H9 (cell line): ENCODE measurements around the gene KRTAP13-1. TPM values are rescaled to one million over a fixed set of nuclear protein-coding genes. Genes with fewer than 3 reads are reported as not detected.

Experiments
- DNase-seq: peaks from one replicate; pipeline ENCODE4 v3.0.0-alpha.2; 2017
- H2AFZ ChIP-seq: one replicate; pipeline ENCODE4 v1.6.1; 2013; ENCODE audit warnings: mild to moderate bottlenecking, low read length, control low read depth, moderate library complexity
- H2AK5ac ChIP-seq: 2 replicates; pipeline ENCODE4 v1.6.1; 2013; ENCODE audit warnings: low read length, control low read depth, mixed read lengths; ENCODE audit not compliant: insufficient read length
- H2BK120ac ChIP-seq: one replicate; pipeline ENCODE4 v1.6.1; 2013; ENCODE audit warnings: low read depth, mild to moderate bottlenecking, low read length, control low read depth, inconsistent platforms; ENCODE audit not compliant: poor library complexity, severe bottlenecking
- H2BK12ac ChIP-seq: 2 replicates; pipeline ENCODE4 v1.6.1; 2013; ENCODE audit warnings: low read length, control low read depth, mixed read lengths, low read depth; ENCODE audit not compliant: insufficient read length
- H2BK15ac ChIP-seq: 2 replicates; pipeline ENCODE4 v1.6.1; 2013; ENCODE audit warnings: low read depth, low read length, control low read depth
- H2BK20ac ChIP-seq: one replicate; pipeline ENCODE4 v1.6.1; 2013; ENCODE audit warnings: low read depth, mild to moderate bottlenecking, low read length, control low read depth, inconsistent platforms; ENCODE audit not compliant: poor library complexity, severe bottlenecking
- H2BK5ac ChIP-seq: 2 replicates; pipeline ENCODE4 v1.6.1; 2013; ENCODE audit warnings: low read length, control low read depth, mixed read lengths; ENCODE audit not compliant: insufficient read length
- H3K14ac ChIP-seq: 2 replicates; pipeline ENCODE4 v1.6.1; 2013; ENCODE audit warnings: low read length, control low read depth; ENCODE audit not compliant: insufficient read depth
- H3K18ac ChIP-seq: 2 replicates; pipeline ENCODE4 v1.6.1; 2013; ENCODE audit warnings: low read depth, mild to moderate bottlenecking, mixed read lengths, low read length, control low read depth; ENCODE audit not compliant: insufficient read length
- H3K23ac ChIP-seq: 2 replicates; pipeline ENCODE4 v1.6.1; 2013; ENCODE audit warnings: low read length, control low read depth, mixed read lengths, low read depth; ENCODE audit not compliant: insufficient read length
- H3K23me2 ChIP-seq: 2 replicates; pipeline ENCODE4 v1.6.1; 2013; ENCODE audit warnings: low read depth, mild to moderate bottlenecking, mixed read lengths, low read length, control low read depth; ENCODE audit not compliant: insufficient read length, poor library complexity, severe bottlenecking
- H3K27ac ChIP-seq: 2 replicates; pipeline ENCODE4 v1.5.1; 2013; ENCODE audit warnings: low read length, control low read depth, mixed read lengths, low read depth; ENCODE audit not compliant: insufficient read length
- H3K27me3 ChIP-seq: 2 replicates; pipeline ENCODE4 v1.6.1; 2013; ENCODE audit warnings: low read length, control low read depth, inconsistent platforms; ENCODE audit not compliant: insufficient read depth
- H3K4ac ChIP-seq: 2 replicates; pipeline ENCODE4 v1.6.1; 2013; ENCODE audit warnings: low read depth, mild to moderate bottlenecking, control low read depth, inconsistent platforms, low read length, moderate library complexity
- H3K4me1 ChIP-seq: 2 replicates; pipeline ENCODE4 v1.6.1; 2013; ENCODE audit warnings: low read length, control low read depth, inconsistent platforms; ENCODE audit not compliant: insufficient read depth
- H3K4me2 ChIP-seq: 2 replicates; pipeline ENCODE4 v1.6.1; 2013; ENCODE audit warnings: low read length, control low read depth, mixed read lengths; ENCODE audit not compliant: insufficient read length, insufficient read depth
- H3K56ac ChIP-seq: 2 replicates; pipeline ENCODE4 v1.6.1; 2013; ENCODE audit warnings: low read depth, mild to moderate bottlenecking, mixed read lengths, low read length, control low read depth; ENCODE audit not compliant: insufficient read length
- H3K79me1 ChIP-seq: 2 replicates; pipeline ENCODE4 v1.6.1; 2013; ENCODE audit warnings: low read depth, mild to moderate bottlenecking, moderate library complexity, low read length, control low read depth, inconsistent platforms; ENCODE audit not compliant: insufficient read depth, poor library complexity, severe bottlenecking
- H3K79me2 ChIP-seq: 2 replicates; pipeline ENCODE4 v1.6.1; 2013; ENCODE audit warnings: low read length, control low read depth, inconsistent platforms; ENCODE audit not compliant: insufficient read depth
- H3K9ac ChIP-seq: 2 replicates; pipeline ENCODE4 v1.6.1; 2013; ENCODE audit warnings: low read length, control low read depth, mixed read lengths; ENCODE audit not compliant: insufficient read length; ENCODE audit errors: extremely low read depth
- H3K9me3 ChIP-seq: one replicate; pipeline ENCODE4 v1.6.1; 2013; ENCODE audit warnings: low read depth, low read length, inconsistent platforms; ENCODE audit not compliant: control insufficient read depth
- H3T11ph ChIP-seq: one replicate; pipeline ENCODE4 v1.6.1; 2013; ENCODE audit warnings: mild to moderate bottlenecking, low read length, control low read depth, inconsistent platforms
- H4K20me1 ChIP-seq: one replicate; pipeline ENCODE4 v1.6.1; 2013; ENCODE audit not compliant: control insufficient read depth, insufficient read length, insufficient read depth
- H4K5ac ChIP-seq: 2 replicates; pipeline ENCODE4 v1.6.1; 2013; ENCODE audit warnings: low read depth, mild to moderate bottlenecking, mixed read lengths, low read length, control low read depth; ENCODE audit not compliant: insufficient read length
- H4K8ac ChIP-seq: replicated peaks from 2 replicates; pipeline ENCODE4 v1.6.1; 2013; ENCODE audit warnings: low read length, control low read depth, mixed read lengths, low read depth; ENCODE audit not compliant: insufficient read length
- H4K91ac ChIP-seq: 2 replicates; pipeline ENCODE4 v1.6.1; 2013; ENCODE audit warnings: low read depth, mild to moderate bottlenecking, moderate library complexity, mixed read lengths, low read length, control low read depth; ENCODE audit not compliant: insufficient read length
- H3K27ac Mint-ChIP-seq, 3 experiments: 2 replicates in 2 of 3; 3 replicates in 1 of 3; pipeline ENCODE4 v1.8.0; 2020 to 2021; ENCODE audit warnings: mixed read lengths in 3 of 3, mild to moderate bottlenecking in 1 of 3, moderate library complexity in 1 of 3
- H3K27me3 Mint-ChIP-seq: 2 replicates; pipeline ENCODE4 v1.8.0; 2021; ENCODE audit warnings: low read depth, mild to moderate bottlenecking, moderate library complexity, mixed read lengths
- H3K36me3 Mint-ChIP-seq, 3 experiments: 2 replicates in 2 of 3; 3 replicates in 1 of 3; pipeline ENCODE4 v1.8.0; 2020 to 2021; ENCODE audit warnings: low read depth in 3 of 3, mixed read lengths in 3 of 3; ENCODE audit not compliant: insufficient read depth in 1 of 3
- H3K4me1 Mint-ChIP-seq, 2 experiments: 2 replicates each; pipeline ENCODE4 v1.8.0; 2020; ENCODE audit warnings: mixed read lengths in 2 of 2
- H3K4me3 Mint-ChIP-seq, 2 experiments: 2 replicates in 1 of 2; 3 replicates in 1 of 2; pipeline ENCODE4 v1.8.0; 2020 to 2021; ENCODE audit warnings: mild to moderate bottlenecking in 2 of 2, mixed read lengths in 2 of 2, moderate library complexity in 1 of 2
- H3K9me3 Mint-ChIP-seq, 2 experiments: 2 replicates in 1 of 2; 3 replicates in 1 of 2; pipeline ENCODE4 v1.8.0; 2020; ENCODE audit warnings: mild to moderate bottlenecking in 2 of 2, mixed read lengths in 2 of 2, moderate library complexity in 1 of 2
- CTCF ChIP-seq: fragments of 200-600 bp; sonication (generic); conservative IDR thresholded peaks from 3 replicates; pipeline ENCODE4 v1.8.0; 2021; ENCODE audit warnings: antibody characterized with exemption, mild to moderate bottlenecking
- WGBS: extraction: QIAGEN DNeasy Blood & Tissue Kit; methylation state at CpG from one replicate; pipeline ENCODE4 v1.1.7; 2013; ENCODE audit warnings: missing lambda C conversion rate, low lambda C conversion rate, mixed read lengths; ENCODE audit not compliant: insufficient read length; ENCODE audit errors: extremely low coverage; 5-methylcytosine and 5-hydroxymethylcytosine counted together
- total RNA-seq: library from RNA; stranded (reverse); gene quantifications from 2 replicates; pipeline ENCODE4 v1.2.1, GENCODE V29; 2021

Gene KRTAP13-1
- total RNA-seq, 1 experiment from 2014 or later = not detected

- no peak for TF ChIP-seq CTCF
- Histone ChIP-seq H2AFZ (no peak within 1 kb of the TSS), H3K4me2 (no peak within 1 kb of the TSS)
These were observed 47.3 kb upstream of the KRTAP13-1 start, which contains the start of gene KRTAP23-1 for GRCh38 chr21:30348506-30348905. Gene KRTAP23-1 (minus strand): TSS chr21:30348606. CDS start chr21:30348606, 0 bp downstream.

More at GRCh38 chr21:30348506-30348905, 47.3 kb upstream of the KRTAP13-1 start, which contains the start of gene KRTAP23-1:
- Mint-ChIP-seq H3K9me3 (peaks cover 8 to 15% of the 10 kb centered on the region in 2 experiments; a peak in 4 of 5 replicates), H3K4me1 (peaks cover 13 to 29% of the 10 kb centered on the region in 2 experiments), H3K36me3 (peaks cover 0 to 7% (median 0%) of the 10 kb centered on the region in 3 experiments; a peak in 1 of 7 replicates), H3K27me3 (no peaks in the 10 kb centered on the region), H3K4me3 (no peak within 1 kb of the TSS), H3K27ac (no peak within 1 kb of the TSS)
- Histone ChIP-seq H3K27me3 (no peaks in the 10 kb centered on the region), H2BK15ac (no peak within 1 kb of the TSS), H3K14ac (peak within 1 kb of the TSS; percentile 27; the same call in 1 of the 2 replicates), H3K27ac (no peak within 1 kb of the TSS), H3K79me2 (no peaks in the 10 kb centered on the region), H2BK5ac (no peak within 1 kb of the TSS), H3K9ac (no peak within 1 kb of the TSS), H3T11ph (no peak within 1 kb of the TSS), H3K18ac (no peak within 1 kb of the TSS), H4K8ac (no peak within 1 kb of the TSS), H4K20me1 (no peaks in the 10 kb centered on the region), H4K5ac (no peak within 1 kb of the TSS), H3K9me3 (no peaks in the 10 kb centered on the region), H3K23me2 (no peaks in the 10 kb centered on the region), H3K23ac (no peak within 1 kb of the TSS), H3K4me1 (peaks cover 4% of the 10 kb centered on the region; the same call in 1 of the 2 replicates), H2BK120ac (no peak within 1 kb of the TSS), H4K91ac (no peak within 1 kb of the TSS), H2AK5ac (no peak within 1 kb of the TSS), H3K79me1 (no peaks in the 10 kb centered on the region), H2BK12ac (no peak within 1 kb of the TSS), H3K4ac (no peak within 1 kb of the TSS), H3K56ac (no peak within 1 kb of the TSS), H2BK20ac (no peak within 1 kb of the TSS)
- DNase-seq = no peak
- no CpG with 5 or more reads among the region's 4 CpGs for WGBS
